Measurements from ENCODE around the gene CDC42BPG. TPM values are rescaled to one million over a fixed set of nuclear protein-coding genes. Genes with fewer than 3 reads are reported as not detected.

Gene CDC42BPG
- total and polyA plus RNA-seq, 2 of the 8 experiments (the other 6 are each of a cell fraction or from before 2014, with no cell fraction given) = 3.7 to 10.6 TPM

DNA sequence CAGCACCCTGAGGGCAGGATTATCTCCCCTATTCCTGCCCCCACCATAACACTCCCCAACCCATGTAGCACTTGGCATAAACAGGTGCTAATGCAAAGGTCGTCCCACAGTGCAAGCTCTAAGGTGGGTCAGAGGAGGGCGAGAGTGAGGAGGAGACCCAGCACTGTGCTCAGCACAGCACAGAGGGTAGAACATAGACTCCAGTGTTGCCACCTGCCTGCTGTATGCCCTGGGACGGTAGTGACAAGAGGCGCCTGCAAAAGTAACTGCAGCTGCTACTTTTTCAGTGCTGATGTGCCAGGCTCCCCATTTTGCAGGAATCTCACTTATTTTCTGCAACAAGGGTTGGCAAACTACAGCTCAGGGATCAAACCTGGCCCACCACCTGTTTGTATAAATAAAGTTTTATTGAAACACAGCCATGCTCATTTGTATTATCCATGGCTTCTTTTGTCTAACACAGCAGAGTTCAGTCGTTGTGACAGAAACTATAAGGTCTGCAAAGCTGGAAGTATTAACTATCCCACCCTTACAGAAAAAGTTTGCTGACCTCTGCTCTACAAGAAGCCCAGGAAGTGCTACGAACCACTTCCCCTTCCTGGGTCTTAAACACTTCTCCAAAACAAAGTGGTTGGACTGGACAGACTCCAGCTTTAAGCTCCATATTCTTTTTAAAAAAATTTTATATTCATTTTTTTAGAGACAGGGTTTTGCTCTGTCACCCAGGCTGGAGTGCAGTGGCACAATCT lies 16.9 kb upstream of the CDC42BPG start:
- POLR2A ChIA-PET (ENCODE audit: partially characterized antibody) = interaction anchor here (0.7 to 25.7 kb wide), 6 partner anchors 9 to 260 kb away, joined by 3 to 408 read pairs (median 3); partner anchors contain the start of gene EHD1
- no peak overlapping the region for H3K14ac ChIP-seq (ENCODE audit: insufficient read length)
- H3K23me2 ChIP-seq (ENCODE audit: low read depth, low read length) = no peaks in the 10 kb centered on the region
- no peak overlapping the region for H3K9ac ChIP-seq (replicated peaks in 1 of 4; ENCODE audit: extremely low read depth in 1 of 4, low read depth in 3 of 4, low read length in 3 of 4)
- no peak overlapping the region for H3K4me2 ChIP-seq (ENCODE audit: insufficient read depth in 1 of 2, low read depth in 2 of 2, low read length in 2 of 2)
- H3K18ac ChIP-seq (ENCODE audit: extremely low read depth, low read length) = no peak overlapping the region
- no peak overlapping the region for H4K91ac ChIP-seq (replicated peaks; ENCODE audit: insufficient read length, low read length)
- WGBS, 2 experiments (ENCODE audit: extremely low coverage in 1 of 2, insufficient coverage in 1 of 2, insufficient read length in 1 of 2, insufficient replicate concordance in 2 of 2, low coverage in 1 of 2, low lambda C conversion rate in 2 of 2, missing lambda C conversion rate in 1 of 2) = 79% methylated on average over 6 of the region's 6 CpGs; no CpG with 5 or more reads in 1 of the 2 experiments
- no peak overlapping the region for H4K5ac ChIP-seq (ENCODE audit: insufficient read length, low read depth, low read length)
- FAIRE-seq = no peak
- no peak overlapping the region for H3K27ac ChIP-seq (ENCODE audit: low read depth, low read length)
- no peaks in the 10 kb centered on the region; a peak in 2 of 8 replicates for H3K36me3 ChIP-seq (ENCODE audit: control insufficient read depth in 2 of 4, insufficient read depth in 4 of 4, low read length in 3 of 4)
- H2BK120ac ChIP-seq (replicated peaks; ENCODE audit: low read depth, low read length) = no peak overlapping the region
- H2BK12ac ChIP-seq (ENCODE audit: low read depth, low read length) = no peak overlapping the region
- no peak overlapping the region for H2AFZ ChIP-seq (ENCODE audit: low read length)
- no peak overlapping the region for H3K4ac ChIP-seq (replicated peaks; ENCODE audit: insufficient read length, low read depth, low read length)
- H3K4me1 ChIP-seq (replicated peaks in 1 of 4; ENCODE audit: control insufficient read depth in 3 of 4, insufficient read depth in 4 of 4, low read length in 3 of 4) = peaks cover 0 to 20% (median 15%) of the 10 kb centered on the region in 4 experiments; a peak in 6 of 7 replicates
- H2AK5ac ChIP-seq (ENCODE audit: low read depth, low read length) = no peak overlapping the region
- H3K4me3 ChIP-seq (ENCODE audit: extremely low read depth in 1 of 4, insufficient read depth in 2 of 4, low read depth in 3 of 4, low read length in 4 of 4) = no peak overlapping the region
- peaks cover 10% of the 10 kb centered on the region for H3K79me1 ChIP-seq (ENCODE audit: low read depth, low read length)
- H2BK15ac ChIP-seq (ENCODE audit: low read length) = no peak overlapping the region
- no peak overlapping the region for H3K23ac ChIP-seq (ENCODE audit: insufficient read length)
- DNase-seq (ENCODE audit: low read depth in 1 of 2, low spot score in 2 of 2) = no peak
- H2BK20ac ChIP-seq (ENCODE audit: low read length) = no peak overlapping the region
- H4K20me1 ChIP-seq (replicated peaks in 1 of 2; ENCODE audit: control insufficient read depth in 1 of 2, insufficient read depth in 2 of 2, low read length in 2 of 2) = peaks cover 0 to 4% of the 10 kb centered on the region in 2 experiments
- H3K79me2 ChIP-seq (ENCODE audit: control insufficient read depth in 1 of 2, insufficient read depth in 2 of 2, low read length in 2 of 2) = peaks cover 0 to 9% of the 10 kb centered on the region in 2 experiments; a peak in 1 of 4 replicates
- no peak overlapping the region for H4K8ac ChIP-seq (ENCODE audit: extremely low read depth, insufficient read depth, low read length)
- H3K9me3 ChIP-seq (ENCODE audit: insufficient read depth in 2 of 2, low read depth in 1 of 2, low read length in 1 of 2) = no peaks in the 10 kb centered on the region
- CTCF ChIA-PET (ENCODE audit: partially characterized antibody) = interaction anchor here (0.6 to 32.3 kb wide), 11 partner anchors 8 to 925 kb away, joined by 3 to 1058 read pairs (median 4); partner anchors contain the start of gene EHD1
- H3K56ac ChIP-seq (replicated peaks; ENCODE audit: insufficient read length, low read depth, low read length) = no peak overlapping the region
- no peak overlapping the region for H2BK5ac ChIP-seq (ENCODE audit: low read depth, low read length)
- no peaks in the 10 kb centered on the region for H3K27me3 ChIP-seq (replicated peaks in 1 of 4; ENCODE audit: control insufficient read depth in 3 of 4, extremely low read depth in 1 of 4, insufficient read depth in 3 of 4, low read length in 3 of 4)
- TF ChIP-seq, protein P1, sequence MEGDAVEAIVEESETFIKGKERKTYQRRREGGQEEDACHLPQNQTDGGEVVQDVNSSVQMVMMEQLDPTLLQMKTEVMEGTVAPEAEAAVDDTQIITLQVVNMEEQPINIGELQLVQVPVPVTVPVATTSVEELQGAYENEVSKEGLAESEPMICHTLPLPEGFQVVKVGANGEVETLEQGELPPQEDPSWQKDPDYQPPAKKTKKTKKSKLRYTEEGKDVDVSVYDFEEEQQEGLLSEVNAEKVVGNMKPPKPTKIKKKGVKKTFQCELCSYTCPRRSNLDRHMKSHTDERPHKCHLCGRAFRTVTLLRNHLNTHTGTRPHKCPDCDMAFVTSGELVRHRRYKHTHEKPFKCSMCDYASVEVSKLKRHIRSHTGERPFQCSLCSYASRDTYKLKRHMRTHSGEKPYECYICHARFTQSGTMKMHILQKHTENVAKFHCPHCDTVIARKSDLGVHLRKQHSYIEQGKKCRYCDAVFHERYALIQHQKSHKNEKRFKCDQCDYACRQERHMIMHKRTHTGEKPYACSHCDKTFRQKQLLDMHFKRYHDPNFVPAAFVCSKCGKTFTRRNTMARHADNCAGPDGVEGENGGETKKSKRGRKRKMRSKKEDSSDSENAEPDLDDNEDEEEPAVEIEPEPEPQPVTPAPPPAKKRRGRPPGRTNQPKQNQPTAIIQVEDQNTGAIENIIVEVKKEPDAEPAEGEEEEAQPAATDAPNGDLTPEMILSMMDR (IDR thresholded peaks at IDR 0.05; ENCODE audit: control extremely low read depth in 1 of 3, insufficient read depth in 1 of 3, low read depth in 1 of 3, low read length in 3 of 3) = peak; percentile 13 to 49 (median 31); a peak in 3 of 4 replicates
- TF ChIP-seq POLR2AphosphoS5 (IDR thresholded peaks at IDR 0.05; ENCODE audit: low read depth, low read length) (no peak), RAD21 (IDR thresholded peaks at IDR 0.05 in 1 of 2, conservative IDR thresholded peaks at IDR 0.05 in 1 of 2; ENCODE audit: low read depth in 2 of 2, low read length in 2 of 2) (peak; percentile 6 to 25; a peak in 1 of 4 replicates), POLR2A (IDR thresholded peaks at IDR 0.05; ENCODE audit: control extremely low read depth in 1 of 2, low read depth in 2 of 2, low read length in 2 of 2) (no peak), JUN (IDR thresholded peaks at IDR 0.05; ENCODE audit: low read depth, low read length) (no peak), CBX8 (IDR thresholded peaks at IDR 0.05; ENCODE audit: borderline replicate concordance, low read depth, low read length) (no peak)
